ENCODE results near the gene APOL1.
"Not testable (repeated sequence)": the region's sequence is repeated elsewhere in the genome, so short reads cannot be mapped to it uniquely, and the experiment has no call there.

- not testable (repeated sequence) for TF ChIP-seq CTCF (IDR thresholded peaks at IDR 0.05 in 8 of 11, conservative IDR thresholded peaks at IDR 0.05 in 3 of 11); POLR2A (IDR thresholded peaks at IDR 0.05); POLR2AphosphoS5 (IDR thresholded peaks at IDR 0.05)
These were observed 10.3 kb downstream of the APOL1 start for GRCh38 chr22:36263216-36263673.
